IPS-18a (cell line): ENCODE data around the gene PTBP3.

Experiments
- H3K27ac ChIP-seq: one replicate; pipeline ENCODE4 v1.5.1; 2013; ENCODE audit warnings: low read length
- H3K27me3 ChIP-seq: one replicate; pipeline ENCODE4 v1.6.1; 2013; ENCODE audit warnings: mild to moderate bottlenecking, low read length; ENCODE audit not compliant: control insufficient read depth, insufficient read depth
- H3K36me3 ChIP-seq: one replicate; pipeline ENCODE4 v1.6.1; 2013; ENCODE audit warnings: low read depth, low read length; ENCODE audit not compliant: control insufficient read depth
- H3K4me1 ChIP-seq: one replicate; pipeline ENCODE4 v1.6.1; 2013; ENCODE audit warnings: low read depth, low read length; ENCODE audit not compliant: control insufficient read depth
- H3K4me3 ChIP-seq: one replicate; pipeline ENCODE4 v1.5.1; 2013; ENCODE audit warnings: low read length
- H3K9ac ChIP-seq: one replicate; pipeline ENCODE4 v1.6.1; 2013; ENCODE audit warnings: mild to moderate bottlenecking, low read length, moderate library complexity
- H3K9me3 ChIP-seq: one replicate; pipeline ENCODE4 v1.6.1; 2013; ENCODE audit warnings: low read depth, low read length; ENCODE audit not compliant: control insufficient read depth

PTBP3 gene

GRCh38 chr9:112252194-112252593 lies 81.2 kb downstream of the PTBP3 start:
- Histone ChIP-seq H3K4me1 (no peaks in the 10 kb centered on the region), H3K27me3 (no peaks in the 10 kb centered on the region), H3K9ac (no peak overlapping the region), H3K4me3 (no peak overlapping the region), H3K9me3 (no peaks in the 10 kb centered on the region), H3K36me3 (peaks cover 18% of the 10 kb centered on the region), H3K27ac (no peak overlapping the region)

DNA sequence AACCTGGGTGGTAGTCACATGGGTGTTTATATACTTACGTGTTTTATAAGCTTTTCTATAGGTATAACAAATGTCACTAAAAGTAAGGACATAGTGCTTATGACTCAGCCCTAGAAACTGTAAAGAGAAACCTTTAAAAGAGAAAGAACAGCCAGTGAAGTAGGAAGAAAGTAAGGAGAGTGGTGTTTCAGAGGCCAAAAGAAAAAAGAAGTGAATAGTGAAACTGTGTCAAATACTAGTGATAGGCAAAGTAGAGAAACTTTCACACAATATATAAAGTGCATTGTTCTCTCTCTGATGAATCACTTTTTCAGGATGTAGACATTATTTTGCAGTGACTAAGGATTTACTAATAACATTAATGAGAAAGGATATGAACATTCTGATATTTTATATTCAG lies 84.1 kb downstream of the PTBP3 start:
- no peaks in the 10 kb centered on the region for H3K9me3 ChIP-seq
- no peaks in the 10 kb centered on the region for H3K4me1 ChIP-seq
- no peak overlapping the region for H3K4me3 ChIP-seq
- H3K36me3 ChIP-seq: peaks cover 18% of the 10 kb centered on the region
- H3K9ac ChIP-seq: no peak overlapping the region
- no peak overlapping the region for H3K27ac ChIP-seq
- H3K27me3 ChIP-seq: no peaks in the 10 kb centered on the region

DNA sequence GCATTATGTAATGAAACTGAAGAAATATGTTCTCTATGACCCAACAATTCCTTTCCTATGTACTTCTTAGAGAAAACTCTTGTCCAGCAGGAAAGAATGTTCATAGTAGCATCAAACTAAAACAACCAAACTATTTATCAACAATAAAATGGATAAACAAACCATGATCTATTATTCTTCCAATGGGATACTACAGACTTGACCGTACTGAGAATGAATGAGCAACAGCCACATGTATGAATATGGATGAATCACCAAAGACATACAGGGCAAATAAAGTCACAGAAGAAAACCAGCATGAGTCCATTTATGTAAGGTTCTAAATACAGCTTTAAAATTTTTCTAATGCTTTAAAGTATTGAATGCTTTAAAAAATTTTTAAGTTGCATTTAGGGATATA lies 84.7 kb downstream of the PTBP3 start:
- Histone ChIP-seq H3K27ac (no peak overlapping the region), H3K4me1 (no peaks in the 10 kb centered on the region), H3K9ac (no peak overlapping the region), H3K9me3 (no peaks in the 10 kb centered on the region), H3K36me3 (peaks cover 18% of the 10 kb centered on the region), H3K27me3 (no peaks in the 10 kb centered on the region), H3K4me3 (no peak overlapping the region)

GRCh38 chr9:112247090-112247489 lies 86.3 kb downstream of the PTBP3 start:
- no peak overlapping the region for H3K9ac ChIP-seq
- no peaks in the 10 kb centered on the region for H3K9me3 ChIP-seq
- no peak overlapping the region for H3K27ac ChIP-seq
- H3K27me3 ChIP-seq: no peaks in the 10 kb centered on the region
- peaks cover 13% of the 10 kb centered on the region for H3K36me3 ChIP-seq
- no peaks in the 10 kb centered on the region for H3K4me1 ChIP-seq
- no peak overlapping the region for H3K4me3 ChIP-seq

DNA sequence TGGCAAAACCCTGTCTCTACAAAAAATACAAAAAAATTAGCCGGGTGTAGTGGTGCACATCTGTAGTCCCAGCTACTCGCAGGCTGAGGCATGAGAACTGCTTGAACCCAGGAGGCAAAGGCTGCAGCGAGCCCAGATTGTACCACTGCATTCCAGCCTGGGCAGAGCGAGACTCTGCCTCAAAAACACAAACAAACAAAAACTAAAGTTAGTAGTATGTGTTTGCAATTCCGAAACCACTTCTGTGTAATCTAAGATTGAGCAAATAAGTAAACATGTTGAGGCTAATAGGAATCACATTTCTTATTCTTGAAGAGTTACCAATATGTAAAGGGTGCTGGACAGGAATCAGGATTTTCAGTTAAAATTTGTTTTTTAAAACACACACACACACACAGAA lies 88.3 kb downstream of the PTBP3 start:
- H3K4me1 ChIP-seq: no peaks in the 10 kb centered on the region
- no peaks in the 10 kb centered on the region for H3K9me3 ChIP-seq
- no peak overlapping the region for H3K9ac ChIP-seq
- H3K27ac ChIP-seq: no peak overlapping the region
- no peaks in the 10 kb centered on the region for H3K36me3 ChIP-seq
- H3K27me3 ChIP-seq: no peaks in the 10 kb centered on the region
- no peak overlapping the region for H3K4me3 ChIP-seq

DNA sequence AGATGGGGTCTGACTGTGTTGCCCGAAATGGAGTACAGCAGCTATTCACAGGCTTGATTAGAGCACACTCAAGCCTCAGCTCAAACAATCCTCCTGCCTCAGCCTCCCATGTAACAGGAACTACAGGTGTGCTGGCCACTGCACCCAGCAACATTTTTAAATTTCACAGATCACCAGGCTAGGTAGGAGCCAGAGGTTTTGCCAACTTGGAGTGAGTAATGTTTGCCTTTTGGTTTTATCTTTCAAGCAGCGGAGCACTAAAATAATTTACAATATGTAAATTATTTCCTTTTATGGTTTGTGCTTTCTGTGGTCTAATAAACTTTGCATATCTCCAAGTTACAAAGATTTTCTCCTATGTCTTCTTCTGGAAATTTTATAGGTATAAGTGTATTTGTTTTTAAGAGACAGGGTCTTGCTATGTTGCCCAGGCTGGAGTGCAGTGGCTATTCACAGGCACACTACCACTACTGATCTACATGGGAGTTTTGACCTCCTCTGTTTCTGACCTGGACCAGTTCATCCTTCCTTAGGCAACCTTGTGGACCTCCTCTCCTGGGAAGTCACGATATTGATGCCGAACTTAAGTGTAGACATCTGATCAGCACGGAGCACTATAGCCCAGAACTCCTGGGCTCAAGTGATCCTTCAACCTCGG lies 91.1 kb downstream of the PTBP3 start:
- Histone ChIP-seq H3K36me3 (no peaks in the 10 kb centered on the region), H3K9me3 (no peaks in the 10 kb centered on the region), H3K4me3 (no peak overlapping the region), H3K4me1 (peaks cover 2% of the 10 kb centered on the region), H3K27me3 (no peaks in the 10 kb centered on the region), H3K9ac (no peak overlapping the region), H3K27ac (no peak overlapping the region)

DNA sequence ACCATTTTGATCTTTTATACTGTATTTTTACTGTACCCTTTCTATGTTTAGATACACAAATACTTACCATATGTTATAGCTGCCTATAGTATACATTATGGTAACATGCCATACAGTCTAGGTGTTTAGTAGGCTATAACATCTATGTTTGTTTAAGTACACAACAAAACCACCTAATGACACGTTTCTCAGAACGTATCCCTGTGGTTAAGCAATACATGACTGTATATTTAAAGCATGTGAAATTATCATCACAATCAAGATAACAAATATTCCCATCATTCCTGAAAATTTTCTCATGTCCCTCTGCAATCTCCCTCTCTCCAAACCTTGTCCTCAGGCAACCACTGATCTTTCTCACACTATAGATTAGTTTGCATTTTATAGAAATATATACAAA lies 91.9 kb downstream of the PTBP3 start:
- H3K27ac ChIP-seq: no peak overlapping the region
- no peaks in the 10 kb centered on the region for H3K9me3 ChIP-seq
- H3K4me1 ChIP-seq: peaks cover 2% of the 10 kb centered on the region
- no peak overlapping the region for H3K4me3 ChIP-seq
- H3K27me3 ChIP-seq: no peaks in the 10 kb centered on the region
- H3K9ac ChIP-seq: no peak overlapping the region
- no peaks in the 10 kb centered on the region for H3K36me3 ChIP-seq

GRCh38 chr9:112239708-112240107 lies 93.7 kb downstream of the PTBP3 start:
- Histone ChIP-seq H3K36me3 (peaks cover under 1% of the 10 kb centered on the region), H3K27ac (no peak overlapping the region), H3K9ac (no peak overlapping the region), H3K27me3 (no peaks in the 10 kb centered on the region), H3K9me3 (no peaks in the 10 kb centered on the region), H3K4me3 (no peak overlapping the region), H3K4me1 (peaks cover 2% of the 10 kb centered on the region)

GRCh38 chr9:112239284-112239683 lies 94.1 kb downstream of the PTBP3 start:
- no peaks in the 10 kb centered on the region for H3K9me3 ChIP-seq
- no peak overlapping the region for H3K4me3 ChIP-seq
- peaks cover 2% of the 10 kb centered on the region for H3K4me1 ChIP-seq
- H3K36me3 ChIP-seq: peaks cover 5% of the 10 kb centered on the region
- H3K27ac ChIP-seq: no peak overlapping the region
- H3K9ac ChIP-seq: no peak overlapping the region
- no peaks in the 10 kb centered on the region for H3K27me3 ChIP-seq

- H3K9ac ChIP-seq: no peak overlapping the region
These were observed 98.6 kb downstream of the PTBP3 start for GRCh38 chr9:112234779-112235178.

GRCh38 chr9:112233769-112234168 lies 99.7 kb downstream of the PTBP3 start:
- H3K27ac ChIP-seq: no peak overlapping the region
- H3K36me3 ChIP-seq: peaks cover 11% of the 10 kb centered on the region
- H3K9ac ChIP-seq: no peak overlapping the region
- no peaks in the 10 kb centered on the region for H3K9me3 ChIP-seq
- no peaks in the 10 kb centered on the region for H3K4me1 ChIP-seq
- no peak overlapping the region for H3K4me3 ChIP-seq
- H3K27me3 ChIP-seq: no peaks in the 10 kb centered on the region

More at GRCh38 chr9:112234779-112235178, 98.6 kb downstream of the PTBP3 start:
- Histone ChIP-seq H3K9me3 (no peaks in the 10 kb centered on the region), H3K4me1 (peaks cover 2% of the 10 kb centered on the region), H3K4me3 (no peak overlapping the region), H3K27ac (no peak overlapping the region), H3K27me3 (no peaks in the 10 kb centered on the region), H3K36me3 (peaks cover 11% of the 10 kb centered on the region)

- Histone ChIP-seq H3K36me3 (peaks cover 23% of the 10 kb centered on the region), H3K4me3 (no peak overlapping the region), H3K27ac (no peak overlapping the region)
These were observed 101.2 kb downstream of the PTBP3 start for GRCh38 chr9:112232233-112232632.

More at GRCh38 chr9:112232233-112232632, 101.2 kb downstream of the PTBP3 start:
- Histone ChIP-seq H3K9ac (no peak overlapping the region), H3K27me3 (no peaks in the 10 kb centered on the region), H3K9me3 (no peaks in the 10 kb centered on the region), H3K4me1 (no peaks in the 10 kb centered on the region)
